K562 (cell line): Measurements from ENCODE around the gene CACNA1A. TPM values are rescaled to one million over a fixed set of nuclear protein-coding genes. Genes with fewer than 3 reads are reported as not detected.

ENCODE experiments used
- AFF1 ChIP-seq, 2 experiments: fragments of 450-650 bp; IDR thresholded peaks; 2 replicates each; pipeline ENCODE4 v1.6.1; 2018; ENCODE audit warnings: mild to moderate bottlenecking in 2 of 2, low read depth in 1 of 2; ENCODE audit not compliant: partially characterized antibody in 2 of 2
- AFF4 ChIP-seq: sonication (generic); formaldehyde crosslinking; IDR thresholded peaks from 2 replicates; pipeline ENCODE4 v1.8.0; 2023; ENCODE audit warnings: mild to moderate bottlenecking, missing genetic modification reagents
- CBFA2T3 ChIP-seq: fragments of 450-650 bp; IDR thresholded peaks from 2 replicates; pipeline ENCODE4 v1.6.1; 2017
- CBFB ChIP-seq: sonication (generic); formaldehyde crosslinking; IDR thresholded peaks from 2 replicates; pipeline ENCODE4 v1.4.0; 2020; ENCODE audit warnings: mild to moderate bottlenecking, missing genetic modification reagents
- DPF2 ChIP-seq: fragments of 450-650 bp; IDR thresholded peaks from 2 replicates; pipeline ENCODE4 v1.6.1; 2016
- ESRRA ChIP-seq: fragments of 450-650 bp; IDR thresholded peaks from 2 replicates; pipeline ENCODE4 v1.6.1; 2014; ENCODE audit warnings: low read depth, mild to moderate bottlenecking, moderate library complexity, borderline replicate concordance
- FOSL1 ChIP-seq: fragments of 200-800 bp; sonication (Bioruptor generic); conservative IDR thresholded peaks from 2 replicates; pipeline ENCODE4 v1.6.1; 2016; ENCODE audit warnings: missing genetic modification characterization, missing compliant biosample characterization
- NFRKB ChIP-seq: fragments of 450-650 bp; IDR thresholded peaks from 2 replicates; pipeline ENCODE4 v1.6.1; 2016; ENCODE audit warnings: low read depth
- NR2F6 ChIP-seq: fragments of 450-650 bp; formaldehyde crosslinking; IDR thresholded peaks from 2 replicates; pipeline ENCODE4 v1.4.0; 2020; ENCODE audit warnings: mild to moderate bottlenecking
- RUNX1 ChIP-seq: sonication (generic); IDR thresholded peaks from 2 replicates; pipeline ENCODE4 v1.6.1; 2016; ENCODE audit warnings: antibody characterized with exemption, low read depth
- SETDB1 ChIP-seq: IDR thresholded peaks from one replicate; pipeline ENCODE4 v1.6.1; 2012; ENCODE audit warnings: low read length, control low read depth, inconsistent platforms
- SOX6 ChIP-seq: fragments of 450-650 bp; IDR thresholded peaks from 2 replicates; pipeline ENCODE4 v1.6.1; 2014; ENCODE audit warnings: mild to moderate bottlenecking
- TFE3 ChIP-seq: fragments of 450-650 bp; formaldehyde crosslinking; IDR thresholded peaks from 2 replicates; pipeline ENCODE4 v1.4.0; 2020; ENCODE audit warnings: mild to moderate bottlenecking, mixed read lengths
- WHSC1 ChIP-seq: IDR thresholded peaks from one replicate; pipeline ENCODE4 v1.6.1; 2012; ENCODE audit warnings: low read length, control low read depth, inconsistent platforms
- ZFX ChIP-seq: sonication (generic); formaldehyde crosslinking; IDR thresholded peaks from 2 replicates; pipeline ENCODE4 v1.8.0; 2022; ENCODE audit warnings: mild to moderate bottlenecking, missing genetic modification reagents, moderate library complexity
- ZNF324 ChIP-seq: fragments of 250-450 bp; sonication (Bioruptor Pico); IDR thresholded peaks from 2 replicates; pipeline ENCODE4 v1.4.0; 2020; ENCODE audit warnings: mild to moderate bottlenecking
- polyA plus RNA-seq, 8 experiments: library from polyadenylated mRNA; depleted of rRNA in 4 of 8; stranded (reverse) in 5 of 8; unstranded in 3 of 8; fragments of >200 nt; fragmentation: Nextera tagmentation in 2 of 8; fragmentation: Illumina TruSeq in 1 of 8; extraction: Ambion mirVana in 2 of 8; extraction: Trizol in 1 of 8; gene quantifications; 2 replicates each; pipeline versions ENCODE4 v1.2.1 to v1.2.3, GENCODE V29; 2011 to 2014; ENCODE audit warnings: inconsistent platforms in 1 of 8, missing spikeins in 1 of 8
- total RNA-seq, 7 experiments: library from RNA; depleted of rRNA in 6 of 7; stranded (reverse); fragments of >200 nt in 6 of 7; fragmentation: Illumina TruSeq in 2 of 7; extraction: Trizol in 2 of 7; gene quantifications; 2 replicates each; pipeline versions ENCODE4 v1.2.1 to v1.2.3, GENCODE V29; 2011 to 2021; ENCODE audit warnings: low replicate concordance in 1 of 7

CACNA1A gene
- total and polyA plus RNA-seq, 9 of the 15 experiments (the other 6 are each of a cell fraction or from before 2014, with no cell fraction given) = 0.03 to 0.20 (median 0.09) TPM; not detected in 1

- no peak for TF ChIP-seq NR2F6 (CRISPR knock-in tag)
- 0 out of 2 replicates have a peak, but pooled peaks have one; percentile 17 for TF ChIP-seq CBFA2T3
- TF ChIP-seq NFRKB = no peak
- no peak for TF ChIP-seq AFF4 (CRISPR knock-in tag)
- TF ChIP-seq ESRRA = no peak
- no peak for TF ChIP-seq TFE3 (CRISPR knock-in tag)
- TF ChIP-seq SETDB1 = no peak
- TF ChIP-seq ZNF324 (CRISPR knock-in tag) = no peak
- TF ChIP-seq ZFX = no peak
- TF ChIP-seq FOSL1 (tag) = peak; percentile 77
- 0 out of 2 replicates have a peak, but pooled peaks have one; percentile 27 for TF ChIP-seq SOX6
- no peak for TF ChIP-seq AFF1 (IDR thresholded peaks at IDR 0.05; ENCODE audit: low read depth in 1 of 2, partially characterized antibody in 2 of 2)
- TF ChIP-seq DPF2 = no peak
- no peak for TF ChIP-seq CBFB (CRISPR knock-in tag)
- TF ChIP-seq WHSC1 = no peak
- no peak for TF ChIP-seq RUNX1
Observed at GRCh38 chr19:13429563-13429962, 76.7 kb downstream of the CACNA1A start (continued).
